Stimulated activated CD8-positive, alpha-beta memory T cell treated with anti-CD3 and anti-CD28 coated beads, Interleukin-4, amount 100 ng/mL, for 4 hours (primary cell): ENCODE data around the gene TYW1B.
"Not testable (repeated sequence)": the region's sequence is repeated elsewhere in the genome, so short reads cannot be mapped to it uniquely, and the experiment has no call there.

ENCODE experiments used
- DNase-seq, 2 donors: peaks; one replicate each; pipeline ENCODE4 v3.0.0-alpha.2; 2020; ENCODE audit warnings: low read depth in 2 of 2, low spot score in 1 of 2

Gene TYW1B

DNA sequence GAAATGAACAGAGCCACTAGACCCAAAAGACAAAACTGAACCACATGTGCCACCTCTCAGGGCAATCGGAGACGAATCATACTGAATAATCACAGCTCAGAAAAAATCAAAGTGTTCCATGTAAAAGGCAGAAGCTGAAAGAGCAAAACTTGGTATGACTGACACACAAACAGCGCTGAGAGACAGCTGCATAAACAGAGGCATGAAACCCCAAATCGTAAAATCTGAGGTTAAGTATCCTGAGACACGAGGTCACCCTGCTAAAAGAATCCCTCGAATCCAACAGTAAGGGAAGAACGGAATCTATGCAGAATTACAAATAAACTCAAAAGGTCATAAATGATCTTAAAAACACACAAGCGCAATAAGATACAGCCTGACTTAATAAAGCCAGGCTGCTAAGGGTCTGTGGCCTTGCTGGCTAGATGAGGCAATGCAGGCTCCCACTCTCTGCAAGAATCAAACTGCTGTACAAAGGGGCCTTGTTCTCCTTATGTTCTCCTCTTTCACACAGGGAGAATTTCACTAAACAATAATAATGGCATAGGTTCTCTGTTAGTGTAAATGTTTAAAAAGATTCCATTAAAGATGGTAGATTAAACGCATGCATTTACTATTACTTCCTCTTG, 247.7 kb downstream of the TYW1B start:
- not testable (repeated sequence) for DNase-seq

GRCh38 chr7:72577107-72577506, 250.9 kb downstream of the TYW1B start:
- no peak for DNase-seq

- not testable (repeated sequence) for DNase-seq
Observed at GRCh38 chr7:72561988-72562387, 266.0 kb downstream of the TYW1B start.

DNA sequence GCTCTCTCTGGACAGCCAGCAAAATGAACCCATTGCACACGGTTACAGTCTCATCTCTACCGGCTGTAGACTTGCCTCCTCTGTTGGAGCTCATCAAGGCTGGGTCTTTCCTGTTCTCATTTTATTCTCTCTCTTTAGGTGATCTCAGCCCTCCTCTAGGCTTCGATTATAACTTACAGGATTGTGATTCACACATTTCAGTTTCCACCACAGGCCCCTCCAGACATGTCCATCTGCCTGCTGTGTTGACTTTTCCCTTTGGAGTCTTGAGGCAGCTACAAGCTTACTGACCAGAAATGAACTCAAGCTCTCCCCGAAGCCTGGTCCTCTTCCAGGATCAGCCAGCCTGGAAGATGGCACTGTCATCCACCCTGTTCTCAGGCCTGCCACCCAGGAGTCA, 268.5 kb downstream of the TYW1B start:
- not testable (repeated sequence) for DNase-seq

DNA sequence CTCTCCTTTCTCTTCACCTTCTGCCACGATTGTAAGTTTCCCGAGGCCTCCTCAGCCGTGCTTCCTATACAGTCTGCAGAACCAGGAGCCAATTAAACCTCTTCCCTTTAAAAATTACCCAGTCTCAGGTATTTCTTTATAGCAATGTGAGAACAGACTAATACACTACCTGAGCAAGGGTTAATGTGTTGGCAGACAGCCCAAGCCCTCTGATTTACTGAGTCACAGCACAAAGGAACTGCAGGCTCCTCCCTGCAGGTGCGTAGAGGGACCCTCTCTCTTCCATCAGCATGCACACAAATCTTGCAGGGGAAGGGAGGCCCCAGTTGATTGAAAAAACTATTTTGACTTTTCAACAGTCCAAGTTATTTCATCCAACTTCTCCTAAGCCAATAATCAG, 271.3 kb downstream of the TYW1B start:
- not testable (repeated sequence) for DNase-seq

DNA sequence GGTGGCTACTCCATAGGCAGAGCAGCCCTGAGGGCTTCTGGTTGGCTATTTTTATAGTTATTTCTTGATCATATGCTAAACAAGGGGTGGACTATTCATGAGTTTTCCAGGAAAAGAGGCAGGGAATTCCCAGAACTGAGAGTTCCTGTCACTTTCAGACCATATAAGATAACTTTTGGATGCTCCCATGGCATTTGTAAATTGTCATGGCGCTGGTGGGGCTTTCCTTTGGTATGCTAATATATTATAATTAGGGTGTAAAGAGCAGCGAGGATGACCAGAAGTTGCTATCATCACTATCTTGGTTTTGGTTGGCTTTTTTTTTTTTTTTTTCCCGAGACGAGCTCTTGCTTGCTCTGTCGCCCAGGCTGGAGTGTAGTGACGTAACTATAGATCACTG, 272.8 kb downstream of the TYW1B start:
- DNase-seq = not testable (repeated sequence)

DNA sequence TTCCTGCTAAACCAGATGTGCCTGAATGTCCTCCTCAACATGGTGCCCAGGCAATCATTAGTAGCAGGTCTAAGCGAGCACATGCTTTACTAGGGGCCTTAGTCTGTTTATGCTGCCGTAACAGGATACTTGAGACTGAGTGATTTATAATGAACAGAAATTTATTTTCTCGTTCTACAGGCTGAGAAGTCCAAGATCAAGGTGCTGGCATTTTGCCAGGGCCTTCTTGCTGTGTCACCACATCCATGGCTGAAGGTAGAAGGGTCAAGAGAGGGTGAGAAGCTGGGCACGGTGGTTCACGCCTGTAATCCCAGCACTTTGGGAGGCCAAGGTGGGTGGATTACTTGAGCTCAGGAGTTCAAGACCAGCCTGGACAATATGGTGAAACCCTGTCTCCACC, 273.6 kb downstream of the TYW1B start:
- DNase-seq = not testable (repeated sequence)

- DNase-seq = not testable (repeated sequence)
Observed at GRCh38 chr7:72550454-72550853, 277.5 kb downstream of the TYW1B start.

DNA sequence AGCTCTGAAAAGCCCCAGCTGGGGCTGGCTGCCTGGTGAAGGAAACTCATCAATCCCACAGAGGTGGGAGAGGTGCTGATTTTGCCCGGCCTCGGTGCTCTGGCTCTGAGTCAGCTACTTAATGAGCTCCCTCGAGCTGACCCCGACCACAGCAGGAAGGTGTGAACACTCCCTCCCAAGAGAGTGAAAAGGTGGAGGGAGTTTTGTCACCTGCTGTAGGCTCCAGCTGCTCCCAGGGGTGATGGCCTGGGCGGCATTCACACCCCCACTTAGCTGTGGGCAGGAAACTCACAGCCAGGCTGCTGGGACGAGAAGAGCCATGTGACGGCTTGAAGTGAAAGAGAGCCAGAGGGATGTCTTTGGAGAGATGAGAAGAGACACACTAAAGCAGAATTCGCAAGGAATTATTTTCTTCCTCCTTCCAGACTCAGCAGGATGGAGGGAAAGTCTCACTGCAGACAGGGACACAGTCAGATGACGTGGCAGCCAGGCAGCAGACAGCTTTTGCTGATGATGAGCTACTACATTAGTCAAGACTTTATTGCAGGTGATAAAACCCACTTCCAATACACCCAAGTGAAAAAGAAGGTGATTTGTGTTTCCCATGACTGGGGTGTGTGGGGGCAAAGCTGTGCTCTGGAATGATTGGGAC, 281.3 kb downstream of the TYW1B start:
- DNase-seq = not testable (repeated sequence)

GRCh38 chr7:72544531-72544930, 283.5 kb downstream of the TYW1B start:
- DNase-seq = not testable (repeated sequence)

DNA sequence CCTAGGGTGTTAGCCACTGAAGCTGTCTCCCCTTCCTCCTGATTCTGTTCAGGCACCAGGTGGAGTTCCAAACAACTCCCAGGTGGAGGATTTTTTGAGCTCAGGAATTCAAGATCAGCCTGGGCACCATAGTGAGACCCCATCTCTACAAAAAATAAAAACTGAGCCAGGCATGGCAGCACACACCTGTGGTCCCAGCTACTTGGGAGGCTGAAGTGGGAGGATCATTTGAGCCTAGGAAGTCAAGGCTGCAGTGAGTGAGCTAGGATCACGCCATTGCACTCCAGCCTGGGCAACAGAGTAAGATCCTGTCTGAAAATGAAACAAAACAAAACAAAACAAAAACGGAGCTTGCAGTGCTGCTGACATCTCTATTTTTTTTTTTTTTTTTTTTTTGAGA, 287.1 kb downstream of the TYW1B start:
- no peak for DNase-seq

DNA sequence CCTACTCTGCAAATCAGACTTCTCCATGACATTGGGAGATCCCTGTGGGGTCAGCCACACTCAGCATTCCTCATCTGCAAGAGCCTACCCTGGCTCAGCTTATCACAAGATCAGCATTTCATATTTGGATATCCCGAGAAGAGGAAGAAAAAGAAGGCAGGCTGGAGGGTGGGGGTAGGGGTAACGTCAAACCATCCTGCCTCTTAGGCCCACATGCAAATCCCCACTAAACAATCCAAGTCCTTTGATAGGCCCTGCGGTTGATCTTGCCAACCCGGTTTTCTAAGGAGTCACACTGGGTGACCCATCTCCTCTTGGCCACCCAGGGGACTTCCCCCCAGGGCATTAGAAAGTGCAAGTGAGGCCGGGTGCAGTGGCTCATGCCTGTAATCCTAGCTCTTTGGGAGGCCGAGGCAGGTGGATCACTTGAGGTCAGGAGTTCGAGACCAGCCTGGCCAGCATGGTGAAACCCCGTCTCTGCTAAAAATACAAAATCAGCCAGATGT, 287.8 kb downstream of the TYW1B start:
- DNase-seq = no peak

- no peak for DNase-seq
Observed at GRCh38 chr7:72539702-72540101, 288.3 kb downstream of the TYW1B start.

GRCh38 chr7:72538856-72539255, 289.1 kb downstream of the TYW1B start:
- no peak for DNase-seq

- DNase-seq = no peak
Observed at GRCh38 chr7:72538147-72538546, 289.9 kb downstream of the TYW1B start.

DNA sequence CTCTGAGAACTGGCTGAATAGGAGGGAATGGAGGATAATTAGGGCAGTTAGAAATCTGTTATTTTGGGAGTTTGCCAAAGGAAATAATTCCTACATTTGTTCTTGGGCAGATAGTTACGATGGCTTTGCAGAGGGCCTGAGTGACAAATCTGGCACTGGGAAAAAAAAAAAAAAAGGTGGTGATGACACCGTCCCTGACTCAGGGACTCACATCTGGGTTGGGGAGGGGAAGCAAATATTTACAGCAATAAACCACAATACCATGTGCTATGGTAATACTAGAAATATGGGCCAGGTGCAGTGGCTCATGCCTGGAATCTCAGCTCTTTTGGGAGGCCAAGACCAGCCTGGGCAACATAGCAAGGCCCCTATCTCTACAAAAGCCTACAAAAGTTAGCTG, 292.0 kb downstream of the TYW1B start:
- not testable (repeated sequence) for DNase-seq

DNA sequence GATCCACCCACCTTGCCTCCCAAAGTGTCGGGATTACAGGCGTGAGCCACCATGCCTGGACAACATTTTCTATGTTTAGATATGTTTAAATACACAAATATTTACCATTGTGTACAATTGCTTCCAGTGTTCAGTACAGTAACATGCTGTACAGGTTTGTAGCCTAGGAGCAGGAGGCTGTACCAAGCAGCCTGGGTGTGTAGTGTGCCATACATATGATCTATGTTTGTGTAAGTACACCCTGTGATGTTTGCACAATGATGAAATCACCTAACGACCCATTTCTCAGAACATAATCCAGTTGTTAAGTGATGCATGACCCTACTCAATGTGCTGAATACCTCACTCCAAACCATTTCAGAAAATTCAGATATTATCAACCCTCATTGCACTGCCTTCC, 297.0 kb downstream of the TYW1B start:
- DNase-seq = not testable (repeated sequence)
